ENCODE measurements around the gene ATXN10.

Gene ATXN10

GRCh38 chr22:45771057-45771456, 99.4 kb downstream of the ATXN10 start:
- TF ChIP-seq, protein P1, sequence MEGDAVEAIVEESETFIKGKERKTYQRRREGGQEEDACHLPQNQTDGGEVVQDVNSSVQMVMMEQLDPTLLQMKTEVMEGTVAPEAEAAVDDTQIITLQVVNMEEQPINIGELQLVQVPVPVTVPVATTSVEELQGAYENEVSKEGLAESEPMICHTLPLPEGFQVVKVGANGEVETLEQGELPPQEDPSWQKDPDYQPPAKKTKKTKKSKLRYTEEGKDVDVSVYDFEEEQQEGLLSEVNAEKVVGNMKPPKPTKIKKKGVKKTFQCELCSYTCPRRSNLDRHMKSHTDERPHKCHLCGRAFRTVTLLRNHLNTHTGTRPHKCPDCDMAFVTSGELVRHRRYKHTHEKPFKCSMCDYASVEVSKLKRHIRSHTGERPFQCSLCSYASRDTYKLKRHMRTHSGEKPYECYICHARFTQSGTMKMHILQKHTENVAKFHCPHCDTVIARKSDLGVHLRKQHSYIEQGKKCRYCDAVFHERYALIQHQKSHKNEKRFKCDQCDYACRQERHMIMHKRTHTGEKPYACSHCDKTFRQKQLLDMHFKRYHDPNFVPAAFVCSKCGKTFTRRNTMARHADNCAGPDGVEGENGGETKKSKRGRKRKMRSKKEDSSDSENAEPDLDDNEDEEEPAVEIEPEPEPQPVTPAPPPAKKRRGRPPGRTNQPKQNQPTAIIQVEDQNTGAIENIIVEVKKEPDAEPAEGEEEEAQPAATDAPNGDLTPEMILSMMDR (IDR thresholded peaks at IDR 0.05; ENCODE audit: unreplicated experiment in 3 of 3): no peak
- H3K9me3 Mint-ChIP-seq: peaks cover 5% of the 10 kb centered on the region
- no peak overlapping the region for H3K27ac Mint-ChIP-seq
- H3K4me3 Mint-ChIP-seq: no peak overlapping the region
- peaks cover 20% of the 10 kb centered on the region for H3K4me1 Mint-ChIP-seq
- H3K27me3 Mint-ChIP-seq (ENCODE audit: low read depth): no peaks in the 10 kb centered on the region
- peaks cover 55% of the 10 kb centered on the region for H3K36me3 Mint-ChIP-seq (ENCODE audit: low read depth)

- H3K27ac Mint-ChIP-seq: no peak overlapping the region
- H3K9me3 Mint-ChIP-seq: peaks cover 5% of the 10 kb centered on the region
- no peaks in the 10 kb centered on the region for H3K27me3 Mint-ChIP-seq (ENCODE audit: low read depth)
- peaks cover 25% of the 10 kb centered on the region for H3K4me1 Mint-ChIP-seq
- H3K36me3 Mint-ChIP-seq (ENCODE audit: low read depth): peaks cover 51% of the 10 kb centered on the region
- no peak overlapping the region for H3K4me3 Mint-ChIP-seq
- TF ChIP-seq, protein P1 (IDR thresholded peaks at IDR 0.05; ENCODE audit: unreplicated experiment in 3 of 3): no peak
Observed at GRCh38 chr22:45771711-45772110, 100.1 kb downstream of the ATXN10 start.

DNA sequence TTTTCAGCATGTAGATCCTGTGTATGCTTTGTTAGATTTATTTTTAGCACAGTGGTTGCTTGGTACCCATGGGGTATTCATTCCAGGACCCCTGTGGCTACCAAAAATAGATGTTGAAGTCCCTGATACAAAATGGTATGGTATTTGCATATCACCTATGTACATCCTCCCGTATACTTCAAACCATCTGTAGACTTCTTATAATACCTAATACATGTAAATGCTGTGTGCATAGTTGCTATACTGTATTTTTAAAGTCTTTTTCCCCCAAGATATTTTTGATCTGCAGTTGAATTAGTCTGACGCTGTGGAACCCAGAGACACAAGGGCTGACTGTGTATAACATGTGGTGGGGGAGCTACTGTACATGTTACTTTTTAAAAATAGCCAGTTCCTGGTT, 101.1 kb downstream of the ATXN10 start:
- Mint-ChIP-seq H3K36me3 (ENCODE audit: low read depth) (peaks cover 52% of the 10 kb centered on the region), H3K4me3 (no peak overlapping the region), H3K27me3 (ENCODE audit: low read depth) (no peaks in the 10 kb centered on the region), H3K4me1 (peaks cover 35% of the 10 kb centered on the region), H3K27ac (peak overlapping the region in 1 of 3 experiments; percentile 43), H3K9me3 (peaks cover 5% of the 10 kb centered on the region)
- TF ChIP-seq, protein P1 (IDR thresholded peaks at IDR 0.05; ENCODE audit: unreplicated experiment in 3 of 3): no peak

- Mint-ChIP-seq H3K36me3 (ENCODE audit: low read depth) (peaks cover 47% of the 10 kb centered on the region), H3K9me3 (peaks cover 5% of the 10 kb centered on the region), H3K4me1 (peaks cover 29% of the 10 kb centered on the region), H3K4me3 (no peak overlapping the region), H3K27ac (peak overlapping the region in 1 of 3 experiments; percentile 45), H3K27me3 (ENCODE audit: low read depth) (no peaks in the 10 kb centered on the region)
- TF ChIP-seq, protein P1 (IDR thresholded peaks at IDR 0.05; ENCODE audit: unreplicated experiment in 3 of 3): no peak
Observed at GRCh38 chr22:45774001-45774670, 102.5 kb downstream of the ATXN10 start.

DNA sequence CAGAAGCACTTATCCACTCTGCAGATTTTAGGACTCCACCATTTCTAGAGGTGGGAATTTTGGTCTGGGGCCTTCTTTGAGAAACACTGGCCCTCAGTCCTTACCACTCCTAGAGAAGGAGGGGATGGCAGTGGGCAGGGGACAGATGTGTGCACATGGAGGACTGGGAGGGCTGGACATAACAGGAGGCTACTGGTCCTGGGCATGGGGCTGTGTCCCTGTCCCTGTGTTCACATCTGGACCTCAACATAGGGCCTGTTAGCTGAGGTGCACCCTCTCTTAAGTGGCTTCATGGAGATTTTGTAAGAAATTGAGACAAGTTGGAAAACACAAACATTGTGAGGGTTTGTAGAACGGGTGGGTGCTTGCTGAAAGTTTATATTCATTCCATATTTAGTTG, 103.4 kb downstream of the ATXN10 start:
- no peaks in the 10 kb centered on the region for H3K27me3 Mint-ChIP-seq (ENCODE audit: low read depth)
- TF ChIP-seq, protein P1 (IDR thresholded peaks at IDR 0.05; ENCODE audit: unreplicated experiment in 3 of 3): no peak
- H3K36me3 Mint-ChIP-seq (ENCODE audit: low read depth): peaks cover 45% of the 10 kb centered on the region
- no peak overlapping the region for H3K4me3 Mint-ChIP-seq
- peaks cover 3% of the 10 kb centered on the region for H3K9me3 Mint-ChIP-seq
- peaks cover 29% of the 10 kb centered on the region for H3K4me1 Mint-ChIP-seq
- H3K27ac Mint-ChIP-seq: peak overlapping the region; percentile 1 to 74 (median 72)
